Measurements from ENCODE around the gene GABRA4.

- TF ChIP-seq CTCF (IDR thresholded peaks at IDR 0.05; ENCODE audit: low read depth, low read length): no peak
- no peak for TF ChIP-seq POLR2A (IDR thresholded peaks at IDR 0.05; ENCODE audit: extremely low read depth, insufficient read length)
- TF ChIP-seq MAX (IDR thresholded peaks at IDR 0.05; ENCODE audit: low read depth, low read length): no peak
Observed at GRCh38 chr4:46890056-46890455, 103.3 kb downstream of the GABRA4 start.

Measured in NB4 (cell line).